HFF-Myc (cell line): Measurements from ENCODE around the gene WAPL.
"Not testable (repeated sequence)": the region's sequence is repeated elsewhere in the genome, so short reads cannot be mapped to it uniquely, and the experiment has no call there.

Experiments
- DNase-seq: peaks from one replicate; pipeline ENCODE4 v3.0.0-alpha.2; 2011; ENCODE audit warnings: low read depth; ENCODE audit errors: extremely low read depth
- H3K4me3 ChIP-seq: replicated peaks from 2 replicates; pipeline ENCODE4 v1.5.1; 2011; ENCODE audit warnings: low read depth, mild to moderate bottlenecking, control low read depth, low read length
- TF ChIP-seq, protein P1 (sequence below): IDR thresholded peaks from 2 replicates; pipeline ENCODE4 v1.5.1; 2012; ENCODE audit warnings: mild to moderate bottlenecking, low read depth, low read length, control low read depth; ENCODE audit errors: missing control alignments

Gene WAPL

DNA sequence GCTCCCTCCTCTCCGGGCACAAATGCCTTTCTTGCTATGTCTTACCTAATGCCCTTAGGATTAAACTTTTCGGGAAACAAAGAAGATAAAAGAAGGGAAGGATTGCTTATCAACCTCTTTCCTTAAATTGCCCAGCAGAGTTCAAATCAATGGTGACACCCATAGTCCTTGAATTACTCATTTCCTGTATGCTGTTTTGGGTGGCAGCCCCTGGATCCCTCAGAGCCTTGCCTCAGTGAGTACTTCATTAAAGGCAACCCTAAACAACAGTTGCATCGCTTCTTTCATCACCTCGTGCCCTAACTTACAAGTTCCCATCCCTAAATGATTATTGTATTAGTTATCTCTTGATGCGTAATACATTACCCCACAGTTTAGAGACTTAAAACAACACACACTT lies 31.6 kb upstream of the WAPL start:
- TF ChIP-seq, protein P1, sequence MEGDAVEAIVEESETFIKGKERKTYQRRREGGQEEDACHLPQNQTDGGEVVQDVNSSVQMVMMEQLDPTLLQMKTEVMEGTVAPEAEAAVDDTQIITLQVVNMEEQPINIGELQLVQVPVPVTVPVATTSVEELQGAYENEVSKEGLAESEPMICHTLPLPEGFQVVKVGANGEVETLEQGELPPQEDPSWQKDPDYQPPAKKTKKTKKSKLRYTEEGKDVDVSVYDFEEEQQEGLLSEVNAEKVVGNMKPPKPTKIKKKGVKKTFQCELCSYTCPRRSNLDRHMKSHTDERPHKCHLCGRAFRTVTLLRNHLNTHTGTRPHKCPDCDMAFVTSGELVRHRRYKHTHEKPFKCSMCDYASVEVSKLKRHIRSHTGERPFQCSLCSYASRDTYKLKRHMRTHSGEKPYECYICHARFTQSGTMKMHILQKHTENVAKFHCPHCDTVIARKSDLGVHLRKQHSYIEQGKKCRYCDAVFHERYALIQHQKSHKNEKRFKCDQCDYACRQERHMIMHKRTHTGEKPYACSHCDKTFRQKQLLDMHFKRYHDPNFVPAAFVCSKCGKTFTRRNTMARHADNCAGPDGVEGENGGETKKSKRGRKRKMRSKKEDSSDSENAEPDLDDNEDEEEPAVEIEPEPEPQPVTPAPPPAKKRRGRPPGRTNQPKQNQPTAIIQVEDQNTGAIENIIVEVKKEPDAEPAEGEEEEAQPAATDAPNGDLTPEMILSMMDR: no peak
- no peak for DNase-seq
- no peak overlapping the region for H3K4me3 ChIP-seq

DNA sequence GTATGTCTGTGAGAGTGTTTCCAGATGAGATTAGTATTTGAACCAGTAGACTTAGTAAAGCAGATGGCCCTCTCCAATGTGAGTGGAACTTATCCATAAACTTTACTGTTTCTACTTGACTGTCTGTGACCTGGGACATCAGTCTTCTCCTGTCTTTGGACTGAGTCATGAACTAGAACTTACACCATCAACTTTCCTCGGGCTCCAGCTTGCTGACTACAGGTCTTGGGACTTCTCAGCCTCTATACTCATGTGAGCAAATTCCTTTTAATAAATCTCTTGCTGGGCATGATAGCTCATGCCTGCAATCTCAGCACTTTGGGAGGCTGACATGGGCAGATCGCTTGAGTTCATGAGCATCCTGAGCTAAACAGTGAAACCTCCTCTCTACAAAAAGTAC lies 25.7 kb upstream of the WAPL start:
- TF ChIP-seq, protein P1: no peak
- H3K4me3 ChIP-seq: no peak overlapping the region
- DNase-seq: no peak

DNA sequence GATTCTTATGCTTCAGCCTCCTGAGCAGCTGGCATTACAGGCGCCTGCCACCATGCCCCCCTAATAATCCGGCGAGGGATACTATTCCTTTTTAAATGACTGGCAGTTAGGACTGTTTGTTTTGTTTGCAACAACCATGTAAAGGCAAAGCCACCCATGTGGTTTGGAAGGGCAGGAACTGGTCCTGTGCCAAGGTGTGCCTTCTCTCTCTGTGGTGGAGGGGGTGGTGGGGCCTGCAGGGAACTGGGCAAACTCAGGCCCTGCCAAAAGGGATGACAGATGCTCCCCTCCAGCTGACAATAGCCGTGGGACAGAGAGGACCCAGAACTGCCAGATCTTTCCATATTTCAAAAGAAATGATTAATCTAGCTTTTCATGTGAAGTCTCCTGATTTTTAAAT lies 23.5 kb upstream of the WAPL start:
- no peak for DNase-seq
- TF ChIP-seq, protein P1: no peak
- no peak overlapping the region for H3K4me3 ChIP-seq

DNA sequence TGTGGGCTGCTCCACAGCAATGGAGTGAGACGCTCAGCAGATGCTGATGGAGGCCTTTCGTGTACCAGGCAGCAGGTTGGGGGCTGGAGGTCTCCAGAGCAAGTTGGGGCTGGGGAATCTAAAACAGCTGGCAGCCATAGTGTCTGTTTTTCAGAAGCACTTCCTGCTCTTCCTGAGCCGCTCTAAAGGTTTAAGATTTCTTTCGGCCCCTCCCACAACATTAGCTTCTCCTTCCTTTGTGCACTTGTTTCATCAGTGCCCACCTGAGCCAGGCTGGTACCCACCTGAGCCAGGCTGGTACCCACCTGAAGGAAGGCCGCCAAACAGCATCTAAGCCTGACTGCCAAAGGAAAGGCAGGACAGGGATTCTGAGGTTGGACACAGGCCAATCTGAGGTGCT lies 18.4 kb upstream of the WAPL start:
- H3K4me3 ChIP-seq: no peak overlapping the region
- no peak for DNase-seq
- TF ChIP-seq, protein P1: no peak

DNA sequence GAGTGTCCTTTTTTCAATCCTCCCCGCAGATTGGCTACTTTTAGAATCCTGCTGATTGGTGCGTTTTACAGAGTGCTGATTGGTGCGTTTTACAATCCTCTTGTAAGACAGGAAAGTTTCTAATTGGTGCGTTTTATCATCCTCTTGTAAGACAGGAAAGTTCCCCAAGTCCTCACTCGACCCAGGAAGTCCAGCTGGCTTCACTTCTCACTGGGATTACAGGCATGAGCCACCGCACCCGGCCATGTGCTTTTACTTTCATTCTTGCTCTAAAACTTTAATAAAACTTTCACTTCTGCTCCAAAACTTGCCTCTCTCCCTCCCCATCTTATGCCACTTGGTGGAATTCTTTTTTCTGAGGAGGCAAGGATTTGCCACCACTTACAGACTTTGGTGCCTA lies 17.0 kb upstream of the WAPL start:
- DNase-seq: no peak
- TF ChIP-seq, protein P1: no peak
- H3K4me3 ChIP-seq: no peak overlapping the region

DNA sequence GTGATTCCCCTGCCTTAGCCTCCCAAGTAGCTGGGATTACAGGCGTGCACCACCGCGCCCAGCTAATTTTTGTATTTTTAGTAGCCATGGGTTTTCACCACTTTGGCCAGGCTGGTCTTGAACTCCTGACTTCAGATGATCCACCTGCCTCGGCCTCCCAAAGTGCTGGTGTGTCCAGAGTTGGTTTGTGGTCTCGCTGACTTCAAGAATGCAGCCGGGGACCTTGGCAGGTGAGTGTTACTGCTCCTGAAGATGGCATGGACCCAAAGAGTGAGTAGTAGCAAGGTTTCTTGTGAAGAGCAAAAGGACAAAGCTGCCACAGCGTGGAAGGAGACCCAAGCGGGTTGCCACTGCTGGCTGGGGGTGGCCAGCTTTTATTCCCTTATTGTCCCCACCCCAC lies 16.4 kb upstream of the WAPL start:
- not testable (repeated sequence) for DNase-seq

DNA sequence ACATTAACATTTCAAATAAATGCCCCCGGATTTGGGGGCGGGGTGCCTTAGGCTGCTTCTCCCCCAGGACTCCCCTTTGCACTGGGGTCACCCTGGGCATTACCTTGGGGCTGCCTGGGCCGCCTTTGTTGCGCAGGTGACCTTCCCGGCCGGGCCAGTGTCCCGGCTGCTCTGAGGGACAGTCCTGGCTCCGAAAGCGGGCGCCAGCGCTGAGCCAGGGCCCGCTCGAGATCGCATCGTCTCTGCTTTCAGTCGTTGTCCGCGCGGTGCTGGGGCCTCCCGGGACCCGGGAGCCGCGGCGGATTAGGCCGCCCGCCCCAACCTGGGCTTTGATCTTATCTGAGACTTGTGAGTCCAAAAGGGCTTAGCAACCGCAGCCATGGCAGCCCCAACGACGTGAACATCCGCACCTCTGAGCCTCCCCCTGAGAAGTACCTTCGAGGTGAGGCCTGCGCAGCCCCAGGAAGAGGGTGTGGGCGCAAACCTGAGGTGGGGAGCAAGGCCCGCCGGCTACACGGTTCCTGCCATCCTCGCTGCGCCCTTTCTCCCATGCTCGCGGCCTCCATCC lies 14.8 kb upstream of the WAPL start:
- TF ChIP-seq, protein P1: no peak
- DNase-seq: no peak

More for the DNA sequence above, 16.4 kb upstream of the WAPL start:
- not testable (repeated sequence) for H3K4me3 ChIP-seq

More for the DNA sequence above, 14.8 kb upstream of the WAPL start:
- no peak overlapping the region for H3K4me3 ChIP-seq
